GM18526 (cell line): ENCODE data around the gene RNF5.

ENCODE experiments used
- POLR2A ChIP-seq: IDR thresholded peaks from 3 replicates; pipeline ENCODE4 v1.6.1; 2011; ENCODE audit not compliant: insufficient read length; ENCODE audit errors: extremely low read depth

The RNF5 gene

GRCh38 chr6:32167154-32167760 is 10.9 kb upstream of the RNF5 start:
- no peak for TF ChIP-seq POLR2A

- no peak for TF ChIP-seq POLR2A
These were observed 10.4 kb upstream of the RNF5 start for GRCh38 chr6:32167761-32168262.

GRCh38 chr6:32168350-32168749 is 9.9 kb upstream of the RNF5 start:
- no peak for TF ChIP-seq POLR2A

- no peak for TF ChIP-seq POLR2A
These were observed 9.2 kb upstream of the RNF5 start for GRCh38 chr6:32168807-32169591.

- TF ChIP-seq POLR2A: no peak
These were observed 7.9 kb upstream of the RNF5 start for GRCh38 chr6:32170294-32170693.

GRCh38 chr6:32171234-32171633 is 7.0 kb upstream of the RNF5 start:
- no peak for TF ChIP-seq POLR2A

GRCh38 chr6:32173051-32173727 is 5.0 kb upstream of the RNF5 start:
- no peak for TF ChIP-seq POLR2A

GRCh38 chr6:32174416-32174815 is 3.8 kb upstream of the RNF5 start:
- TF ChIP-seq POLR2A: no peak

GRCh38 chr6:32175322-32175710 is 2.9 kb upstream of the RNF5 start:
- no peak for TF ChIP-seq POLR2A

GRCh38 chr6:32175711-32176475 is 2.3 kb upstream of the RNF5 start, which contains the start of gene AGPAT1:
Gene AGPAT1 (minus strand): TSS chr6:32176084. CDS start chr6:32171496, 4,588 bp downstream.
- peak; percentile 62 for TF ChIP-seq POLR2A

GRCh38 chr6:32176476-32177182 is 1.6 kb upstream of the RNF5 start:
- TF ChIP-seq POLR2A: no peak

- TF ChIP-seq POLR2A: no peak
These were observed 920 bp upstream of the RNF5 start for GRCh38 chr6:32177183-32177787.

GRCh38 chr6:32178547-32179440 is 589 bp downstream of the RNF5 start:
- no peak for TF ChIP-seq POLR2A
